ENCODE measurements around the gene CLIC5.

DNA sequence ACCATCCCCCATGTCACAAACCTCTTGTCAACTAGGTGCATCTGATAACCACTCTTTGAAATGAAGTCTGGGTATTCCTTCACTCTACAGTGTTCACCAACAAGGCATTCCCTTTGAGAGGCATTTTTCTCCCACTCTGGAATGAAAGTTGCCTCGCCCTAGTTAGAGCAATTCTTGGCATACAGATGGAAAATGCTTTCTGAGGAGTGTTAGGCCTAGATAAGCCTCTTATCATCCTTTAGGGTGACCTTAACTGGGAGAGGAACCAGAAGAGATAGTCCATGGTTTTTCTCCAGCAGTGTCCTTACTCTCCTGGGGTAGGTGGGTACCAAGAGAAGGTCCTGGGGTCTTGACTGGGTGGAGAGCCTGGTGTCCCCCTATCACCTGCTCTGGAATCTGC lies 14.8 kb downstream of the CLIC5 start:
- TF ChIP-seq, protein P1, sequence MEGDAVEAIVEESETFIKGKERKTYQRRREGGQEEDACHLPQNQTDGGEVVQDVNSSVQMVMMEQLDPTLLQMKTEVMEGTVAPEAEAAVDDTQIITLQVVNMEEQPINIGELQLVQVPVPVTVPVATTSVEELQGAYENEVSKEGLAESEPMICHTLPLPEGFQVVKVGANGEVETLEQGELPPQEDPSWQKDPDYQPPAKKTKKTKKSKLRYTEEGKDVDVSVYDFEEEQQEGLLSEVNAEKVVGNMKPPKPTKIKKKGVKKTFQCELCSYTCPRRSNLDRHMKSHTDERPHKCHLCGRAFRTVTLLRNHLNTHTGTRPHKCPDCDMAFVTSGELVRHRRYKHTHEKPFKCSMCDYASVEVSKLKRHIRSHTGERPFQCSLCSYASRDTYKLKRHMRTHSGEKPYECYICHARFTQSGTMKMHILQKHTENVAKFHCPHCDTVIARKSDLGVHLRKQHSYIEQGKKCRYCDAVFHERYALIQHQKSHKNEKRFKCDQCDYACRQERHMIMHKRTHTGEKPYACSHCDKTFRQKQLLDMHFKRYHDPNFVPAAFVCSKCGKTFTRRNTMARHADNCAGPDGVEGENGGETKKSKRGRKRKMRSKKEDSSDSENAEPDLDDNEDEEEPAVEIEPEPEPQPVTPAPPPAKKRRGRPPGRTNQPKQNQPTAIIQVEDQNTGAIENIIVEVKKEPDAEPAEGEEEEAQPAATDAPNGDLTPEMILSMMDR (conservative IDR thresholded peaks at IDR 0.05): no peak
- no peak for TF ChIP-seq ZFX (IDR thresholded peaks at IDR 0.05)
